Germinal center (tissue), 1 donor: ENCODE results near the gene APPL2.
"Not testable (repeated sequence)": the region's sequence is repeated elsewhere in the genome, so short reads cannot be mapped to it uniquely, and the experiment has no call there.

Experiments
- DNase-seq: peaks from one replicate; pipeline ENCODE4 v3.0.0; 2012; ENCODE audit warnings: mixed read lengths, low spot score

The APPL2 gene

DNA sequence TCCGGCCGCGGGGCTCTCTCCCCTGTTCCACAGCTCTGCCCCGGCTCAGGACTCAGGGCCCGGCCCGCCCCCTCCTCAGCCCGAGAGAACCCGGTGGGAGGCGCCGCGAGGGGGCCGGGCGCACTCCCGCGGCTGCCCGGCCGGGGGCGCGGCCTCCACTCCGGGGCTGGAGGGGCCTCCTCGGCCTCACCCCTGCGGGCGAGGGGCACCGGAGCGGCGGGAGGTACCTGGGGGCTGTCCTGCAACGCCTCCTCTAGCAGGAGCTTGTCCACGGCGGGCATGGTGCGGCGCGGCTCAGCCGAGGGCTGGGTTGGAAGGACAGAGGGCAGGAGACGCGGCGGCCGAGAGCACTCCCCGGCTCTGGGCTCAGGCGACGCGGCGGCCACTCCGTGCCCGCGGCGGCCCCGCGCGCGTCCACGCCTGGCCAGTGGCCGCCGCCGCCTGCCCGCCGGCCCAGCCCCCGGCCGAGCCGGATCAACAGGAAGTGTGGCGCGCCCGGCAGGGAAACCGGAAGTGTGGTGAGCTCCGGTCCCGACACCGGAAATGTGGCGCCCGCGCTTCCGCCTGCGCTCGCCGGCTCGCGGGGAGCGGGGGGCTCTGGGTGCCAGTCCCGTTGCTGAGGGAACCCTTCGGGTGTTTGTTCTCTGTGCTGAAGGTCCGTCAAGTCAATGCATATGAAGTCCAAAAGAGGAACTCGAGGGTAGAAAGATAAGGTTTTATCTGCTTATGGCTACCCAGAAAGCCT, at the start of gene APPL2:
Gene APPL2, minus strand, starts transcription at position 443 of the 745 bp plus-strand sequence. Its CDS starts 162 bp downstream, at position 281.
- DNase-seq, result peak; percentile 93

- DNase-seq, result no peak
Measured at GRCh38 chr12:105285378-105285777, 49.4 kb upstream of the APPL2 start.

GRCh38 chr12:105281694-105282049, 45.7 kb upstream of the APPL2 start:
- no peak for DNase-seq

DNA sequence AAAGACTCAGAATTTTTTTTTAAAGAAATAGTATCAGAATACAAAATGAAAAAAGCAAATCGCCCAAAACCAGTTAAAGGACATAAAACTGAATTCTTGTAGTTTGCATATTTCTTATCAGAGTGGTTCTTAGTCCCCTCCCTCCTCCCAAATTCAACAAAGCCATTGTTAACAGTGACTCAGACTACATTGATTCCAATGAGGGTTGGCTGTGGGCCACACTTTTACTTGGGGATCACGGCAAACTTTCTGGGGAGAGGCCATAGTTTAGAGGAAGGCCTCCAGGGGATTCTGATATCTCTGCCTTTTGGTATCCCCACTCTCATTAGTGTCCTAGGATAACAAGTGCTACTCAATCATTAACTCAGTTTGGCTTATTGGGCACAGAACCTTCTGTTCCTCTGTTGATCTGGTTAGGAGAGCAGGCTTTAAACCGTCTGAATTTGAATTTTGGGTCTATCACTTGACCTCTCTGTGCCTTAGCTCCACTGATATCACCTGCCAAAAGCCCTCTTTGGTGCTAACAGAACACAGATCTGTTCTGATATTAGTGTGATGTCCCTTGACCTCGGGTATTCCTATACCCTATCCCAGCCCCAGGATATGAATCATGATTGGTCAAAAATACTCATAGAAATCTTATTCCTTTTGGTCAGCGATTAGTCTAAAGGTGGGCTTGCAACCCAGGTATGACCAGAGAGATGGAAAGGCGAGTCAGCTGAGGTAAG, 45.2 kb upstream of the APPL2 start:
- DNase-seq, result no peak

DNA sequence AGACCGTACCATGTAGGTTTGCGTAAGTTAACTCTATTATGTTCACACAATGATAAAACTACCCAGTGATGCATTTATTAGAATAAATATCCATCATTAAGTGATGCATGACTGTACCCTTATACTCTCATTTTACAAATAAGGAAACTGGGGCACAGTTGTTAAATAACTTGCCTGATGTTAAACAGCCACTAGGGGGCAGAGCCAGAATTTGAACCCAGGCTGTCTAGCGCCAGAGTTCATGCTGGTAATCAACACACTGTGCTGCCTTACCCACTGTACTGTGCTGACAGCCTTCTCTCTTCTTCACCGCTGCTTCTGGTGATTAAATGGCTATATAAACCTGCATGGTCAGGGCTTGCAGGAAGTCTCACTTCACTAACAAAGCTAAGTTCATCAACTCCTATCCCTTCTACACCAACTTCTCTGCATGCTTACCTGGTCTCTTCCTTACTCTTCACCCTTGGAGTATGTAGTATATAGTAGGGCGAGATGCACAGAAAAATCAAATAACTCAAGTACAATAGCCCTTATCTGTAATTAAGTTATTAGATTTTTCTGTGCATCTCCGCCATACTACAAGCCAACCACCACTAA, 43.6 kb upstream of the APPL2 start:
- DNase-seq, result peak; percentile 22

DNA sequence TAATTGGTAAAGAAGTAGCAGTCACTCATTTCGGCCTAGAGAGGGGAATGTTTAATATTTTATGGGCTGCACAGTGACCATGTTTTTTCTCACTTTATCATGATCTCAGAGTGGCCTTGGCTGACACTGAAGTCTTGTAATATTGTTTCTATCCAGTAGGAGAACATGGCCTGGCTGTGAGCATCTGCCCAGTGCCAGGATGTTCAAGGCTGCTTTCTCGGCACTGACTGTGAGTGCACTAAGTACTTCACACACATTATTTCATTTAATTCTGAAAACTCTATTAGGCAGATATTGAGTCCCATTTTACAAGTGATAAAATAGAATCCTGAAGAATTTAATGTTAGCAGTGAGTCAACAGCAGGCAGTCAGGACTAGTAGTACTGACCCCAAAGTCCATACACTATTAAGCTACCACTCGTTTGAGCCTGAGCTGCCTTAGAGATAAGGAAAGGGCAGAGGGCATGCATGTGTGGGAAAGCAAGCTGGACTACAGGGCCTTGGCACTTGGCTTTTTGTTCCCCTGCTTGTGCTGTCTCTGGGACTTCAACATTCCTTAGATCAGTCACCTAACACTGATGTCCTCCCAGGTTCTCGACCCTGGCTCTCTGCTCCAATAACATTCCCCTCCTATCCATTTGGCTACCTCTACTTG, 42.2 kb upstream of the APPL2 start:
- no peak for DNase-seq

- DNase-seq, result no peak
Measured at GRCh38 chr12:105275997-105276733, 40.2 kb upstream of the APPL2 start.

DNA sequence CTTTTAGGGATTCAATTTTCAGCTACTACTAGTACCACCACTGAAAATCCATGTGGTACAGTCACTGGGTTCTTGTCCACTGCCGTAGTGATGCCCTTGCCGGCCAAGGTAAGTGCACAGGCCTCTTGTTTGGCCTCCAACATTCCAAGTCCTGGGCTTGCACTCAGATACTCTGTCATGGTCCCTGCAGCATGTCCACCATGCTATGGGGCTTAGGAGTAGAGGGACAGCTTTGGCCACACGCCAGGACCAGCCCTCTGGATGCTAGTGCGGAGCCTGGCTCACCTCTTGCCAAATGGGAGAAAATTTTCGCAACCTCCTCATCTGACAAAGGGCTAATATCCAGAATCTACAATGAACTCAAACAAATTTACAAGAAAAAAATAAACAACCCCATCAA, 38.6 kb upstream of the APPL2 start:
- DNase-seq, result no peak

DNA sequence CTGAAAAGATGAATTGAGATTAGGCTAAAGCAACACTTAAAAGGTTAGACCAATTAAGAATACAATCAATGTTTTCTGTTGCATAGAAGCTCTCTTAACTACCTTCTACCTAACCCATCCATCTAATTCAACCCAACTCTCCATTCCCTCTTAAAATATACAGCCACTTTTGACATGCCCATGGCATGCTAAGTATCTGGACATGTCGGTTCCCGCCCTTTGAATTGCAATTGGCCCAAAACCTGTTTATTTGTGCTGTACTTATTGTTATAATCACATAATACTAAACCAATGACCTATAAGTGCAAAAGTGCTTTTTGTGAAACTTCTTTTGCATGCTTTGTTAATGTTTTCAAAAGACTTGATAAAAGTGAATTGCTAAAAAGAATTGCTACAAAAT, 37.6 kb upstream of the APPL2 start:
- DNase-seq, result no peak

DNA sequence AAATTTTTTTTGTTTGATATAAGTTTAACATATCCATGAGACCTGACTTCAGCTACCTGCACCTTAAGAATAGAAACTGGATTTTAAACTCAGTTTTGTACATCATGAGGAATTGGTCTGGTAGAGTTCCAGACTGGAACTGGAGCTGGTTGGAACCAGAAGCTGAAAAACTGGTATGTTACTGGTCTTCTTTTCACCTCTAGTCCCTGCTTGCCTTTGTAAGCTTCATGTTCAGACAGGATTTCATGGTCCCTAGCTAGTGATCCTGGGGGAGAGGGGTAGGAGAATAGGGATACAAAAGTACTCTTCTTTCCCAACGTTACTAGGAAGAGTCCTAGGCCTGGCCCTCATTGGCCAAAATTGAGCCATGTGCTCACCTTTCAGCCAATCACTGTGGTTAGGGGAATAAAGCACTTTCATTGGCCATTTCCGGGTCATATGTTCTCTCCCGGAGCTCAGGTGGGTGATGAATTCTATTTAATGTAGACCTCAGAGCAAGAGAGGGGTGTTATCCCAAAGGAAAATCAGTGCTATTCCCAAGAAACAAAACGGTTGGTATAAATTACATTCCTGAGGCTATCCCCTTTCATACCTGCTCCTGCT, 36.9 kb upstream of the APPL2 start:
- DNase-seq, result no peak

GRCh38 chr12:105272152-105272551, 36.2 kb upstream of the APPL2 start:
- no peak for DNase-seq

- DNase-seq, result no peak
Measured at GRCh38 chr12:105271364-105271763, 35.4 kb upstream of the APPL2 start.

- no peak for DNase-seq
Measured at GRCh38 chr12:105270671-105271255, 34.8 kb upstream of the APPL2 start.

- DNase-seq, result no peak
Measured at GRCh38 chr12:105267711-105268110, 31.7 kb upstream of the APPL2 start.

DNA sequence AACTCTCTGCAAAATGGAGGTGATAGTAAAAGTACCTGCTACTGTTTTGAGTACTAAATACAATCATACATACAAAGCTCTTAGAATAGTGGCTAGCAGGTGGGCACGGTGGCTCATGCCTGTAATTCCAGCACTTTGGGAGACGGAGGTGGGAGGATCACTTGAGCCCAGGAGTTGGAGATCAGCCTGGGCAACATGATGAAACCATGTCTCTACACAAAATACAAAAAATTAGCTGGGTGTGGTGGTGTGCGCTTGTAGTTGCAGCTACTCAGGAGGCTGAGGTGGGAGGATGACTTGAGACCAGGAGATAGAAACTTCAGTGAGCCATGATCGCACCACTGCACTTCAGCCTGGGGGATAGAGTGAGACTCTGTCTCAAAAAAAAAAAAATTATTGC, 28.8 kb upstream of the APPL2 start:
- no peak for DNase-seq

- no peak for DNase-seq
Measured at GRCh38 chr12:105262461-105263184, 26.6 kb upstream of the APPL2 start.

DNA sequence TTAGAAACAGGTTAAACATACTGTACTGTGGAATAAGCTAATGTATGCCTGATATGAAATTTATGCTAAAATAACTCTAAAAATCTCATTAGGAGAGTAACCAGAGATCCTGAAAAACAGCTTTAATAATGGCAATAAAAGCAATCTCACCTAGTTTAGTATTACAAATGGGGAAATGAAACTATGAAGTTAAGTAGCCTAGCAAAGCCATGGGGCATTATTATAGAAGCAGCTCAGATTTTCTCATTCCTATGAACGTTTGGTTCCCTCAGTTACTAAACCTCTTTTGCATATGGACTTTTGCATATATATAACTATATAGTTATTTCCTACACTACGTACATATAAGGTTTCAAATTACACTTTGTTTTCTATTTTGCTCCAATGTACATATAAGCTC, 25.0 kb upstream of the APPL2 start:
- DNase-seq, result peak; percentile 31

DNA sequence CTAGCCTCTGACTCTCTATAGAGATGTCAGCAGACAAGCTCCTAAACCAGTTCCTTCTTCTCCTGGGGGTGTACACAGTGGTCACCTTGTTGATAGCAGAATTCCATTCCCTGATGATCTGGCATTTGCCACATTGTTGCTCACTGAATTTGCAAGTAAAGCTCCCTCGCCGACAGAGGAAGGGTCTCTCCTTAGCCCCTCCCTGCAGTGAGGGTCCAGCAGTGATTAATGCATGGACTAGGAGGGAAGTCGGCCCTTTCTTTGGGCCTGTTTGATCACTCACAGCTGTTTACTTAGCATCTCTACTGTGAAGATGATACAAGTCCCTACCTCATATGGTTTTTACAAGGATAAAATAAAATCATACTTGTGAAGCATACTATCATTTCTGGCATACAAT, 23.3 kb upstream of the APPL2 start:
- no peak for DNase-seq

- DNase-seq, result no peak
Measured at GRCh38 chr12:105257321-105257728, 21.4 kb upstream of the APPL2 start.

GRCh38 chr12:105256921-105257320, 20.9 kb upstream of the APPL2 start:
- no peak for DNase-seq

- DNase-seq, result not testable (repeated sequence)
Measured at GRCh38 chr12:105256431-105256830, 20.5 kb upstream of the APPL2 start.
